Measurements from ENCODE around the gene SCN5A.

The SCN5A gene

DNA sequence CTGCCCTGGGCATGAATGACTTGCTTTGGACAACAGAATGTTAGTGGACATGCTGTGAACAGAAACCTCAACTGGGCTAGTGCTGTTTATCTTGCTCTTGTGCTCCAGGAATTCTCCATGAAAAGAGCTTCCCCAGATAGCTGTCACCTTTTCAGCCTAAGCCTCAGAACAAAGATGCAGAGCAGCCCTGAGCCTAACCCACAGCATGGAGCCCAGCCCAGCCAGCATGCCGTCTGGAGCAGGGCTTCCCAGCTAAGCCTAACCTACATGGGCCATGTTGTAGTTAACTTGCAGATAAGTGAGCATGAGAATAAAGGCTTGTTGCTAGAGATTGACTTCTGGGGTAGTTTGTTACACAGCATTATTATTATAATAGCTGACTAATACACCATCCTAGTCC, 48.9 kb downstream of the SCN5A start:
- Histone ChIP-seq H3K9ac (ENCODE audit: low read length) (no peak overlapping the region), H2AFZ (ENCODE audit: low read depth, low read length) (no peak overlapping the region), H3K27ac (ENCODE audit: low read length) (no peak overlapping the region), H3K36me3 (replicated peaks; ENCODE audit: low read depth, low read length) (no peaks in the 10 kb centered on the region), H3K79me2 (ENCODE audit: low read length) (no peaks in the 10 kb centered on the region), H3K4me3 (ENCODE audit: low read length) (no peak overlapping the region), H3K9me3 (ENCODE audit: insufficient read depth, low read length) (no peaks in the 10 kb centered on the region), H3K27me3 (ENCODE audit: low read depth, low read length) (0 out of 2 replicates have a peak, but pooled peaks cover 5% of the 10 kb centered on the region), H3K4me2 (ENCODE audit: low read length) (no peak overlapping the region), H3K4me1 (ENCODE audit: low read length) (no peaks in the 10 kb centered on the region), H4K20me1 (ENCODE audit: insufficient read depth, low read length) (no peaks in the 10 kb centered on the region)
- TF ChIP-seq, protein P1, sequence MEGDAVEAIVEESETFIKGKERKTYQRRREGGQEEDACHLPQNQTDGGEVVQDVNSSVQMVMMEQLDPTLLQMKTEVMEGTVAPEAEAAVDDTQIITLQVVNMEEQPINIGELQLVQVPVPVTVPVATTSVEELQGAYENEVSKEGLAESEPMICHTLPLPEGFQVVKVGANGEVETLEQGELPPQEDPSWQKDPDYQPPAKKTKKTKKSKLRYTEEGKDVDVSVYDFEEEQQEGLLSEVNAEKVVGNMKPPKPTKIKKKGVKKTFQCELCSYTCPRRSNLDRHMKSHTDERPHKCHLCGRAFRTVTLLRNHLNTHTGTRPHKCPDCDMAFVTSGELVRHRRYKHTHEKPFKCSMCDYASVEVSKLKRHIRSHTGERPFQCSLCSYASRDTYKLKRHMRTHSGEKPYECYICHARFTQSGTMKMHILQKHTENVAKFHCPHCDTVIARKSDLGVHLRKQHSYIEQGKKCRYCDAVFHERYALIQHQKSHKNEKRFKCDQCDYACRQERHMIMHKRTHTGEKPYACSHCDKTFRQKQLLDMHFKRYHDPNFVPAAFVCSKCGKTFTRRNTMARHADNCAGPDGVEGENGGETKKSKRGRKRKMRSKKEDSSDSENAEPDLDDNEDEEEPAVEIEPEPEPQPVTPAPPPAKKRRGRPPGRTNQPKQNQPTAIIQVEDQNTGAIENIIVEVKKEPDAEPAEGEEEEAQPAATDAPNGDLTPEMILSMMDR (IDR thresholded peaks at IDR 0.05; ENCODE audit: low read depth, low read length), result no peak
- TF ChIP-seq EZH2phosphoT487 (IDR thresholded peaks at IDR 0.05; ENCODE audit: low read depth), result no peak

GRCh38 chr3:38599886-38600285, 49.6 kb downstream of the SCN5A start:
- Histone ChIP-seq H3K9ac (ENCODE audit: low read length) (no peak overlapping the region), H3K4me1 (ENCODE audit: low read length) (no peaks in the 10 kb centered on the region), H4K20me1 (ENCODE audit: insufficient read depth, low read length) (no peaks in the 10 kb centered on the region), H3K4me3 (ENCODE audit: low read length) (no peak overlapping the region), H3K79me2 (ENCODE audit: low read length) (no peaks in the 10 kb centered on the region), H3K4me2 (ENCODE audit: low read length) (no peak overlapping the region), H3K27me3 (ENCODE audit: low read depth, low read length) (0 out of 2 replicates have a peak, but pooled peaks cover 5% of the 10 kb centered on the region), H3K9me3 (ENCODE audit: insufficient read depth, low read length) (no peaks in the 10 kb centered on the region), H2AFZ (ENCODE audit: low read depth, low read length) (no peak overlapping the region), H3K36me3 (replicated peaks; ENCODE audit: low read depth, low read length) (no peaks in the 10 kb centered on the region), H3K27ac (ENCODE audit: low read length) (no peak overlapping the region)
- TF ChIP-seq, protein P1 (IDR thresholded peaks at IDR 0.05; ENCODE audit: low read depth, low read length), result no peak
- TF ChIP-seq EZH2phosphoT487 (IDR thresholded peaks at IDR 0.05; ENCODE audit: low read depth), result no peak

DNA sequence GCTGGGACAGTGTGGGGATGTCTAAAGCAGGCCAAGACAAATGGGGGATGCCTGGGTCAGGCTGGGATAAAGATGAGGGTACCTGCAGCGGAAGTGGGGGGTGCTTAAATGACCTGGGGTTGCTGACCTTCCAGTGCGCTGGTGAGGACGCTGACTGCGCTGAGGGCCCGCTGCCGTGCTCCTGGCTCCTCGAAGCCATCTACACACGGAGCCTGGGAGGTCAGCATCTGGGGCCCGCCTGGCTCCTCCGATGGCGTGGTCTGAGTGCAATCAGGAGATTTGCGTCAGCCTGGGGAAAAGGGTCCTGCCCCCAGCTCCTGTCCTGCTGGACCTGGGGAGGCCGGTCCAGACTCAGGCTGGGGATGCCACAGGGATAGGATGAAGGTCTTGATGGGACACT, 50.7 kb downstream of the SCN5A start:
- peaks cover 14% of the 10 kb centered on the region for H3K27me3 ChIP-seq (ENCODE audit: low read depth, low read length)
- no peaks in the 10 kb centered on the region for H3K9me3 ChIP-seq (ENCODE audit: insufficient read depth, low read length)
- H3K27ac ChIP-seq (ENCODE audit: low read length), result no peak overlapping the region
- H3K4me1 ChIP-seq (ENCODE audit: low read length), result no peaks in the 10 kb centered on the region
- no peak for TF ChIP-seq EZH2phosphoT487 (IDR thresholded peaks at IDR 0.05; ENCODE audit: low read depth)
- TF ChIP-seq, protein P1 (IDR thresholded peaks at IDR 0.05; ENCODE audit: low read depth, low read length), result no peak
- no peak overlapping the region for H3K9ac ChIP-seq (ENCODE audit: low read length)
- H3K4me2 ChIP-seq (ENCODE audit: low read length), result no peak overlapping the region
- no peak overlapping the region for H2AFZ ChIP-seq (ENCODE audit: low read depth, low read length)
- no peaks in the 10 kb centered on the region for H3K36me3 ChIP-seq (replicated peaks; ENCODE audit: low read depth, low read length)
- H3K79me2 ChIP-seq (ENCODE audit: low read length), result no peaks in the 10 kb centered on the region
- no peaks in the 10 kb centered on the region for H4K20me1 ChIP-seq (ENCODE audit: insufficient read depth, low read length)
- H3K4me3 ChIP-seq (ENCODE audit: low read length), result no peak overlapping the region

- no peaks in the 10 kb centered on the region for H3K9me3 ChIP-seq (ENCODE audit: insufficient read depth, low read length)
- no peaks in the 10 kb centered on the region for H3K36me3 ChIP-seq (replicated peaks; ENCODE audit: low read depth, low read length)
- TF ChIP-seq, protein P1 (IDR thresholded peaks at IDR 0.05; ENCODE audit: low read depth, low read length), result no peak
- TF ChIP-seq EZH2phosphoT487 (IDR thresholded peaks at IDR 0.05; ENCODE audit: low read depth), result no peak
- no peak overlapping the region for H3K27ac ChIP-seq (ENCODE audit: low read length)
- no peaks in the 10 kb centered on the region for H4K20me1 ChIP-seq (ENCODE audit: insufficient read depth, low read length)
- no peaks in the 10 kb centered on the region for H3K79me2 ChIP-seq (ENCODE audit: low read length)
- H3K4me1 ChIP-seq (ENCODE audit: low read length), result no peaks in the 10 kb centered on the region
- no peak overlapping the region for H3K4me3 ChIP-seq (ENCODE audit: low read length)
- no peak overlapping the region for H3K4me2 ChIP-seq (ENCODE audit: low read length)
- no peak overlapping the region for H2AFZ ChIP-seq (ENCODE audit: low read depth, low read length)
- H3K27me3 ChIP-seq (ENCODE audit: low read depth, low read length), result peaks cover 24% of the 10 kb centered on the region
- H3K9ac ChIP-seq (ENCODE audit: low read length), result no peak overlapping the region
Measured at GRCh38 chr3:38597502-38598060, 51.9 kb downstream of the SCN5A start.

Measured in OCI-LY3 (cell line).